Stomach (tissue), 4 donors: ENCODE results near the gene STARD10.

ENCODE experiments used
- CTCF ChIP-seq, 7 experiments: fragments of 450-650 bp in 4 of 7; fragments of 200-600 bp in 3 of 7; sonication (generic) in 3 of 7; IDR thresholded peaks; one replicate each; pipeline ENCODE4 v1.5.1; 2016 to 2019; ENCODE audit warnings: antibody characterized with exemption in 7 of 7, control low read depth in 2 of 7, mild to moderate bottlenecking in 1 of 7
- POLR2A ChIP-seq, 4 donors: fragments of 450-650 bp; IDR thresholded peaks; one replicate each; pipeline ENCODE4 v1.6.1; 2016; ENCODE audit warnings: antibody characterized with exemption in 4 of 4, control low read depth in 2 of 4, mild to moderate bottlenecking in 1 of 4, moderate library complexity in 1 of 4
- POLR2AphosphoS5 ChIP-seq, 3 donors: sonication (generic); formaldehyde crosslinking; IDR thresholded peaks; one replicate each; pipeline ENCODE4 v1.6.1; 2016; ENCODE audit warnings: antibody characterized with exemption in 3 of 3

GRCh38 chr11:72840780-72841179 is 46.9 kb upstream of the STARD10 start:
- TF ChIP-seq CTCF (IDR thresholded peaks at IDR 0.05): no peak
- no peak for TF ChIP-seq POLR2A (IDR thresholded peaks at IDR 0.05)
- no peak for TF ChIP-seq POLR2AphosphoS5 (IDR thresholded peaks at IDR 0.05)
